HepG2 (cell line): ENCODE measurements around the gene LIPC. TPM values are rescaled to one million over a fixed set of nuclear protein-coding genes. Genes with fewer than 3 reads are reported as not detected.

Experiments
- ATAC-seq: fragments of 200-7000 bp; cut with Tn5 transposase; 3 replicates; pipeline ENCODE4 v1.9.1; 2020; ENCODE audit warnings: mild to moderate bottlenecking, moderate library complexity
- BruUV-seq: library from RNA; stranded (reverse); fragments of 400-500 nt; replicated peaks from 2 replicates; lab custom pipeline; 2021; lab: Mats Ljungman, UMichigan
- CTCF ChIA-PET: fragments of 300-600 bp; formaldehyde crosslinking; extraction: SDS; loops from one replicate; lab custom pipeline; 2021; ENCODE audit warnings: low total read pairs, inconsistent platforms, low intra/inter-chr PET ratio; lab: Yijun Ruan, JAX
- POLR2A ChIA-PET: fragments of 350-600 bp; sonication (Branson Sonifier 250); formaldehyde crosslinking; loops from one replicate; lab custom pipeline; 2020; ENCODE audit warnings: antibody characterized with exemption, inconsistent platforms; lab: Yijun Ruan, JAX
- DNase-seq: peaks from one replicate; pipeline ENCODE4 v3.0.0-alpha.2; 2015; ENCODE audit warnings: low spot score
- FAIRE-seq: peaks from 3 replicates; lab custom pipeline; 2011; peaks lifted over from hg19 to GRCh38; lab: Jason Lieb, UNC
- H2AFZ ChIP-seq: one replicate; pipeline ENCODE4 v1.6.1; 2011; ENCODE audit warnings: low read length, inconsistent platforms
- H3K27ac ChIP-seq: fragments of 300-600 bp; 3 replicates; pipeline ENCODE4 v1.8.0; 2011; ENCODE audit warnings: mixed run types, mild to moderate bottlenecking, mixed read lengths, low read length, inconsistent platforms; ENCODE audit not compliant: insufficient read depth; ENCODE audit errors: extremely low read length
- H3K27me3 ChIP-seq, 2 experiments: fragments of 200-600 bp in 1 of 2; 2 replicates in 1 of 2; 3 replicates in 1 of 2; pipeline versions ENCODE4 v1.6.0 to v1.8.0; 2011; ENCODE audit warnings: low read length in 2 of 2, mild to moderate bottlenecking in 2 of 2, moderate library complexity in 2 of 2, inconsistent platforms in 1 of 2; ENCODE audit not compliant: insufficient read depth in 2 of 2, control insufficient read depth in 1 of 2
- H3K36me3 ChIP-seq, 2 experiments: fragments of 200-600 bp in 1 of 2; replicated peaks in 1 of 2; 2 replicates in 1 of 2; 3 replicates in 1 of 2; pipeline versions ENCODE4 v1.5.1 to v1.8.0; 2011; ENCODE audit warnings: low read length in 2 of 2, inconsistent platforms in 1 of 2; ENCODE audit not compliant: insufficient read depth in 2 of 2, control insufficient read depth in 1 of 2
- H3K4me1 ChIP-seq: 2 replicates; pipeline ENCODE4 v1.5.1; 2012; ENCODE audit warnings: low read length, inconsistent platforms; ENCODE audit not compliant: insufficient read depth
- H3K4me2 ChIP-seq: 2 replicates; pipeline ENCODE4 v1.6.0; 2011; ENCODE audit warnings: low read depth, low read length, inconsistent platforms
- H3K4me3 ChIP-seq, 3 experiments: fragments of 200-600 bp in 1 of 3; sonication (generic), shearing (Covaris generic) in 1 of 3; replicated peaks in 1 of 3; 2 replicates each; pipeline ENCODE4 v1.5.1; 2011 to 2016; ENCODE audit warnings: low read length in 3 of 3, inconsistent platforms in 2 of 3, low read depth in 2 of 3, mild to moderate bottlenecking in 2 of 3, control low read depth in 1 of 3, mixed read lengths in 1 of 3; ENCODE audit not compliant: insufficient read depth in 1 of 3
- H3K79me2 ChIP-seq: one replicate; pipeline ENCODE4 v1.6.1; 2011; ENCODE audit warnings: low read length, inconsistent platforms; ENCODE audit not compliant: insufficient read depth
- H3K9ac ChIP-seq: 2 replicates; pipeline ENCODE4 v1.6.0; 2011; ENCODE audit warnings: mild to moderate bottlenecking, low read depth, low read length, inconsistent platforms; ENCODE audit not compliant: insufficient read depth
- H3K9me3 ChIP-seq: 2 replicates; pipeline ENCODE4 v1.5.1; 2012; ENCODE audit warnings: mild to moderate bottlenecking, low read length
- H4K20me1 ChIP-seq: 2 replicates; pipeline ENCODE4 v1.6.0; 2011; ENCODE audit warnings: inconsistent platforms, mild to moderate bottlenecking, low read length, moderate library complexity; ENCODE audit not compliant: insufficient read depth
- CEBPB ChIP-seq: IDR thresholded peaks from 2 replicates; pipeline ENCODE4 v1.6.1; 2011; ENCODE audit warnings: low read depth, low read length, improper control_type of control experiment, borderline replicate concordance
- KLF15 ChIP-seq: sonication (generic); formaldehyde crosslinking; IDR thresholded peaks from 2 replicates; pipeline ENCODE4 v1.8.1; 2023; ENCODE audit warnings: borderline replicate concordance, mild to moderate bottlenecking, inconsistent platforms, missing genetic modification reagents, mixed read lengths
- PHF8 ChIP-seq: sonication (generic); formaldehyde crosslinking; IDR thresholded peaks from 2 replicates; pipeline ENCODE4 v1.5.0; 2020; ENCODE audit warnings: missing genetic modification reagents
- SALL1 ChIP-seq: sonication (generic); formaldehyde crosslinking; IDR thresholded peaks from 2 replicates; pipeline ENCODE4 v1.8.0; 2022; ENCODE audit warnings: mild to moderate bottlenecking, missing genetic modification reagents
- ZNF264 ChIP-seq: sonication (generic); formaldehyde crosslinking; IDR thresholded peaks from 2 replicates; pipeline ENCODE4 v1.4.0; 2020; ENCODE audit warnings: missing genetic modification reagents
- WGBS: methylation state at CpG from one replicate; pipeline ENCODE4 v1.1.6; 2017; ENCODE audit warnings: low lambda C conversion rate; 5-methylcytosine and 5-hydroxymethylcytosine counted together
- in situ Hi-C: cut with HindIII; loops from 2 replicates; pipeline ENCODE4 v1.10.0; 2017; ENCODE audit warnings: low pct_unique_long_range_greater_than_20kb; ENCODE audit not compliant: extremely low pct_ligation_motif_present
- intact Hi-C: fragments of 100-400 bp; cut with micrococcal nuclease; formaldehyde crosslinking; loops from one replicate; pipeline ENCODE4 v1.10.0; 2022; ENCODE audit not compliant: unreplicated experiment
- polyA plus RNA-seq, 8 experiments: library from polyadenylated mRNA; depleted of rRNA in 3 of 8; stranded (reverse) in 7 of 8; unstranded in 1 of 8; fragments of >200 nt; fragmentation: Illumina TruSeq in 4 of 8; extraction: Trizol in 4 of 8; gene quantifications; 2 replicates each; pipeline versions ENCODE4 v1.2.1 to v1.2.3, GENCODE V29; 2011 to 2016; ENCODE audit warnings: low read depth in 4 of 8, missing spikeins in 1 of 8, mixed read lengths in 1 of 8; ENCODE audit not compliant: insufficient read depth in 1 of 8
- total RNA-seq, 5 experiments: library from RNA; depleted of rRNA; stranded (reverse); fragments of >200 nt; fragmentation: Illumina TruSeq; extraction: Trizol; gene quantifications; 2 replicates each; pipeline ENCODE4 v1.2.3, GENCODE V29; 2016; ENCODE audit warnings: low read depth in 1 of 5
- TF ChIP-seq, protein P1 (sequence below): sonication (generic); formaldehyde crosslinking; IDR thresholded peaks from 2 replicates; pipeline ENCODE4 v1.5.0; 2020; ENCODE audit warnings: mild to moderate bottlenecking, missing genetic modification reagents, borderline replicate concordance

Gene LIPC
- total and polyA plus RNA-seq, 2 of the 13 experiments (the other 11 are each of a cell fraction or from before 2014, with no cell fraction given): 26.0 to 38.0 TPM

GRCh38 chr15:58569455-58569854, 137.7 kb downstream of the LIPC start:
- intact Hi-C loops: no loop called here
- no TSS peak for BruUV-seq
- no peak for FAIRE-seq

More at GRCh38 chr15:58569455-58569854, 137.7 kb downstream of the LIPC start:
- no peaks in the 10 kb centered on the region for H3K27me3 ChIP-seq
- no peaks in the 10 kb centered on the region for H4K20me1 ChIP-seq
- WGBS: 100% methylated on average over 1 of the region's 1 CpG
- ATAC-seq: no peak
- in situ Hi-C loops: no loop called here
- H3K9me3 ChIP-seq: no peaks in the 10 kb centered on the region
- no peaks in the 10 kb centered on the region for H3K79me2 ChIP-seq
- no peak overlapping the region for H3K4me2 ChIP-seq
- ChIA-PET POLR2A (no interaction called here), CTCF (no interaction called here)
- H3K36me3 ChIP-seq: no peaks in the 10 kb centered on the region
- TF ChIP-seq ZNF264 (CRISPR knock-in tag): peak; percentile 96
- TF ChIP-seq KLF15 (CRISPR knock-in tag): no peak
- no peak for TF ChIP-seq PHF8 (CRISPR knock-in tag)
- TF ChIP-seq, protein P1, sequence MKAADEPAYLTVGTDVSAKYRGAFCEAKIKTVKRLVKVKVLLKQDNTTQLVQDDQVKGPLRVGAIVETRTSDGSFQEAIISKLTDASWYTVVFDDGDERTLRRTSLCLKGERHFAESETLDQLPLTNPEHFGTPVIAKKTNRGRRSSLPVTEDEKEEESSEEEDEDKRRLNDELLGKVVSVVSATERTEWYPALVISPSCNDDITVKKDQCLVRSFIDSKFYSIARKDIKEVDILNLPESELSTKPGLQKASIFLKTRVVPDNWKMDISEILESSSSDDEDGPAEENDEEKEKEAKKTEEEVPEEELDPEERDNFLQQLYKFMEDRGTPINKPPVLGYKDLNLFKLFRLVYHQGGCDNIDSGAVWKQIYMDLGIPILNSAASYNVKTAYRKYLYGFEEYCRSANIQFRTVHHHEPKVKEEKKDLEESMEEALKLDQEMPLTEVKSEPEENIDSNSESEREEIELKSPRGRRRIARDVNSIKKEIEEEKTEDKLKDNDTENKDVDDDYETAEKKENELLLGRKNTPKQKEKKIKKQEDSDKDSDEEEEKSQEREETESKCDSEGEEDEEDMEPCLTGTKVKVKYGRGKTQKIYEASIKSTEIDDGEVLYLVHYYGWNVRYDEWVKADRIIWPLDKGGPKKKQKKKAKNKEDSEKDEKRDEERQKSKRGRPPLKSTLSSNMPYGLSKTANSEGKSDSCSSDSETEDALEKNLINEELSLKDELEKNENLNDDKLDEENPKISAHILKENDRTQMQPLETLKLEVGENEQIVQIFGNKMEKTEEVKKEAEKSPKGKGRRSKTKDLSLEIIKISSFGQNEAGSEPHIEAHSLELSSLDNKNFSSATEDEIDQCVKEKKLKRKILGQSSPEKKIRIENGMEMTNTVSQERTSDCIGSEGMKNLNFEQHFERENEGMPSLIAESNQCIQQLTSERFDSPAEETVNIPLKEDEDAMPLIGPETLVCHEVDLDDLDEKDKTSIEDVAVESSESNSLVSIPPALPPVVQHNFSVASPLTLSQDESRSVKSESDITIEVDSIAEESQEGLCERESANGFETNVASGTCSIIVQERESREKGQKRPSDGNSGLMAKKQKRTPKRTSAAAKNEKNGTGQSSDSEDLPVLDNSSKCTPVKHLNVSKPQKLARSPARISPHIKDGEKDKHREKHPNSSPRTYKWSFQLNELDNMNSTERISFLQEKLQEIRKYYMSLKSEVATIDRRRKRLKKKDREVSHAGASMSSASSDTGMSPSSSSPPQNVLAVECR (CRISPR knock-in tag): no peak
- no peak for TF ChIP-seq SALL1
- no peak for TF ChIP-seq CEBPB
- no peak overlapping the region for H2AFZ ChIP-seq
- H3K4me1 ChIP-seq: peaks cover 30% of the 10 kb centered on the region
- no peak overlapping the region for H3K27ac ChIP-seq
- H3K4me3 ChIP-seq: no peak overlapping the region
- no peak overlapping the region for H3K9ac ChIP-seq
- no peak for DNase-seq
